Neuronal stem cell (in vitro differentiated cells): ENCODE data around the gene RANBP10.

Experiments used
- DNase-seq: peaks from one replicate; pipeline ENCODE4 v3.0.0-alpha.2; 2013; ENCODE audit warnings: low spot score
- H2AFZ ChIP-seq: one replicate; pipeline ENCODE4 v1.6.1; 2013; ENCODE audit warnings: mild to moderate bottlenecking, low read length, inconsistent platforms
- H2AK5ac ChIP-seq: 2 replicates; pipeline ENCODE4 v1.6.1; 2013; ENCODE audit warnings: low read depth, mild to moderate bottlenecking, inconsistent platforms, low read length, moderate library complexity, mixed read lengths
- H2BK120ac ChIP-seq: 2 replicates; pipeline ENCODE4 v1.6.1; 2013; ENCODE audit warnings: low read depth, mild to moderate bottlenecking, inconsistent platforms, low read length, moderate library complexity, mixed read lengths
- H2BK12ac ChIP-seq: one replicate; pipeline ENCODE4 v1.6.1; 2013; ENCODE audit warnings: low read length, inconsistent platforms
- H2BK15ac ChIP-seq: 2 replicates; pipeline ENCODE4 v1.6.1; 2013; ENCODE audit warnings: mild to moderate bottlenecking, low read length, inconsistent platforms, mixed read lengths
- H2BK5ac ChIP-seq: one replicate; pipeline ENCODE4 v1.6.1; 2013; ENCODE audit warnings: inconsistent platforms, mild to moderate bottlenecking, low read length, moderate library complexity
- H3K14ac ChIP-seq: one replicate; pipeline ENCODE4 v1.6.1; 2013; ENCODE audit warnings: low read length, inconsistent platforms
- H3K18ac ChIP-seq: 2 replicates; pipeline ENCODE4 v1.6.1; 2013; ENCODE audit warnings: low read length, inconsistent platforms
- H3K23ac ChIP-seq: 2 replicates; pipeline ENCODE4 v1.6.1; 2013; ENCODE audit warnings: low read depth, mild to moderate bottlenecking, mixed read lengths, low read length, inconsistent platforms; ENCODE audit not compliant: poor library complexity
- H3K27ac ChIP-seq: replicated peaks from 3 replicates; pipeline ENCODE4 v1.5.1; 2013; ENCODE audit warnings: low read length, inconsistent platforms
- H3K27me3 ChIP-seq, 3 experiments: 2 replicates each; pipeline ENCODE4 v1.6.1; 2013; ENCODE audit warnings: low read length in 3 of 3, mild to moderate bottlenecking in 2 of 3, inconsistent platforms in 1 of 3, low read depth in 1 of 3, mixed read lengths in 1 of 3, moderate library complexity in 1 of 3; ENCODE audit not compliant: control insufficient read depth in 3 of 3, insufficient read depth in 3 of 3
- H3K36me3 ChIP-seq, 2 donors: replicated peaks in 1 of 2; 2 replicates each; pipeline ENCODE4 v1.6.1; 2013; ENCODE audit warnings: low read length in 2 of 2; ENCODE audit not compliant: control insufficient read depth in 2 of 2, insufficient read depth in 2 of 2
- H3K4ac ChIP-seq: 2 replicates; pipeline ENCODE4 v1.6.1; 2013; ENCODE audit warnings: inconsistent platforms, mild to moderate bottlenecking, low read length, moderate library complexity
- H3K4me1 ChIP-seq, 2 donors: 1 replicate in 1 of 2; 2 replicates in 1 of 2; pipeline ENCODE4 v1.6.1; 2013; ENCODE audit warnings: low read length in 2 of 2, low read depth in 1 of 2; ENCODE audit not compliant: control insufficient read depth in 2 of 2, insufficient read depth in 1 of 2
- H3K4me2 ChIP-seq: one replicate; pipeline ENCODE4 v1.6.1; 2013; ENCODE audit warnings: mild to moderate bottlenecking, low read length, inconsistent platforms; ENCODE audit not compliant: insufficient read depth, poor library complexity, severe bottlenecking
- H3K4me3 ChIP-seq, 2 donors: 2 replicates each; pipeline ENCODE4 v1.5.1; 2013; ENCODE audit warnings: low read length in 2 of 2, mild to moderate bottlenecking in 2 of 2, inconsistent platforms in 1 of 2, moderate library complexity in 1 of 2
- H3K79me1 ChIP-seq: one replicate; pipeline ENCODE4 v1.6.1; 2013; ENCODE audit warnings: low read depth, mild to moderate bottlenecking, inconsistent platforms, low read length, moderate library complexity
- H3K9ac ChIP-seq: one replicate; pipeline ENCODE4 v1.6.1; 2013; ENCODE audit warnings: mild to moderate bottlenecking, low read depth, low read length, inconsistent platforms; ENCODE audit not compliant: poor library complexity
- H3K9me3 ChIP-seq, 2 donors: replicated peaks in 1 of 2; 2 replicates each; pipeline versions ENCODE3 to v1.6.1; 2013; ENCODE audit warnings: low read length in 2 of 2, mild to moderate bottlenecking in 2 of 2, inconsistent platforms in 1 of 2, low read depth in 1 of 2, mixed read lengths in 1 of 2, moderate library complexity in 1 of 2; ENCODE audit not compliant: control insufficient read depth in 2 of 2, insufficient read depth in 1 of 2
- H4K8ac ChIP-seq: one replicate; pipeline ENCODE4 v1.6.1; 2013; ENCODE audit warnings: low read depth, mild to moderate bottlenecking, inconsistent platforms, low read length, moderate library complexity
- H4K91ac ChIP-seq: one replicate; pipeline ENCODE4 v1.6.1; 2013; ENCODE audit warnings: low read length, low read depth, mild to moderate bottlenecking, inconsistent platforms; ENCODE audit not compliant: poor library complexity
- WGBS, 2 donors: extraction: QIAGEN DNeasy Blood & Tissue Kit; methylation state at CpG; one replicate each; pipeline ENCODE4 v1.1.7; 2013; ENCODE audit warnings: missing lambda C conversion rate in 2 of 2, mixed read lengths in 1 of 2; ENCODE audit not compliant: insufficient read length in 2 of 2, insufficient replicate concordance in 1 of 2; ENCODE audit errors: extremely low coverage in 2 of 2; 5-methylcytosine and 5-hydroxymethylcytosine counted together

Gene RANBP10

DNA sequence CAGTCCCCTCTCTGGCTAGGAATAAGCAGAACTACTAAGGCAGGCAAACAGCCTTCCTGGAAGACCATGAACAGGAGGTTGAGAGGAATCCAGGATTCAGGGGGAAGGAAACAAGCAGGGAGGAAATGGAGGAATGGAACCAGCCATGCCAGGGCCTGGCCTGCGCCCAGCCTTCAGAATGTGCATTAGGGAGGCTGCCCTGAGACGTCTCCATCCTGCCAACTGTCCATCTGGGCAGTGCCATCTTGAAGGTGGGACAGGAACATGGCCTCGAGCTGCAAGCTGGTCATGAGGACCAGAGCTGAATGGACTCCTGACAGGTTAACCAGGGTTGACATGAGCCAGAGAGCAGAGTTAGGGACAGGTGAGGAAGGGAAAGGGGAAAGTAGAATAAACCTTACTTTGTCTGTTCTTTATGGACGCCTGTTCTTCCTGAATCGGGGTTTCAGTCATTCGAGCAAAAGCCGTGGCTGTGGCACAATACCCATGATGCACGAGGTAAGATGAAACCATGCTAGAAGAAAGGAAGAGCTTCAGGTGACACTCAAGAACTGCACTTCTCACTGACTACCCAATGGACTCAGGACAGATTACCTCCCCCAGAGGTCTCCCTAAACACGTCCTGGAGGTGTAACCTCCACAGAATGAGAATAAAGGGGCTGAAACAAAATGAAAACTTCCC, 75.1 kb downstream of the RANBP10 start:
- Histone ChIP-seq H3K4me3 (no peak overlapping the region), H3K4ac (no peak overlapping the region), H3K79me1 (no peaks in the 10 kb centered on the region), H3K14ac (no peak overlapping the region), H3K27ac (no peak overlapping the region), H2BK5ac (no peak overlapping the region), H2BK15ac (no peak overlapping the region), H2AFZ (no peak overlapping the region), H2AK5ac (no peak overlapping the region), H2BK12ac (no peak overlapping the region), H4K8ac (no peak overlapping the region), H3K4me2 (no peak overlapping the region), H3K9ac (no peak overlapping the region), H3K4me1 (no peaks in the 10 kb centered on the region), H3K18ac (no peak overlapping the region), H4K91ac (no peak overlapping the region), H2BK120ac (no peak overlapping the region), H3K9me3 (no peaks in the 10 kb centered on the region), H3K36me3 (peaks cover 41 to 81% of the 10 kb centered on the region in 2 donors), H3K27me3 (no peaks in the 10 kb centered on the region), H3K23ac (no peak overlapping the region)
- DNase-seq, result no peak
- WGBS, 2 donors, result no CpG with 5 or more reads among the region's 9 CpGs

GRCh38 chr16:67730326-67730725, 76.0 kb downstream of the RANBP10 start:
- no peak overlapping the region for H3K27ac ChIP-seq
- no peak overlapping the region for H3K23ac ChIP-seq
- no peak overlapping the region for H2AK5ac ChIP-seq
- H3K4me2 ChIP-seq, result no peak overlapping the region
- no peaks in the 10 kb centered on the region for H3K79me1 ChIP-seq
- H2BK5ac ChIP-seq, result no peak overlapping the region
- no peak for DNase-seq
- H3K18ac ChIP-seq, result no peak overlapping the region
- no peaks in the 10 kb centered on the region for H3K27me3 ChIP-seq
- H3K4me1 ChIP-seq, result no peaks in the 10 kb centered on the region
- H2BK12ac ChIP-seq, result no peak overlapping the region
- H2AFZ ChIP-seq, result no peak overlapping the region
- peaks cover 46 to 86% of the 10 kb centered on the region in 2 donors for H3K36me3 ChIP-seq
- no peak overlapping the region for H3K9ac ChIP-seq
- no peak overlapping the region for H3K4ac ChIP-seq
- H3K9me3 ChIP-seq, result no peaks in the 10 kb centered on the region
- WGBS, 2 donors, result no CpG with 5 or more reads among the region's 6 CpGs
- H4K8ac ChIP-seq, result no peak overlapping the region
- no peak overlapping the region for H2BK15ac ChIP-seq
- no peak overlapping the region for H2BK120ac ChIP-seq
- no peak overlapping the region for H4K91ac ChIP-seq
- no peak overlapping the region for H3K4me3 ChIP-seq
- no peak overlapping the region for H3K14ac ChIP-seq

- Histone ChIP-seq H4K8ac (no peak overlapping the region), H3K14ac (no peak overlapping the region), H3K27ac (no peak overlapping the region), H2BK120ac (no peak overlapping the region), H2AK5ac (no peak overlapping the region), H3K18ac (no peak overlapping the region), H2BK15ac (no peak overlapping the region), H3K4ac (no peak overlapping the region), H2AFZ (no peak overlapping the region), H3K4me3 (no peak overlapping the region), H3K23ac (no peak overlapping the region), H3K27me3 (no peaks in the 10 kb centered on the region), H3K36me3 (peaks cover 48 to 86% of the 10 kb centered on the region in 2 donors), H2BK12ac (no peak overlapping the region), H3K79me1 (no peaks in the 10 kb centered on the region), H4K91ac (no peak overlapping the region), H3K9ac (no peak overlapping the region), H2BK5ac (no peak overlapping the region), H3K9me3 (no peaks in the 10 kb centered on the region), H3K4me2 (no peak overlapping the region), H3K4me1 (no peaks in the 10 kb centered on the region)
- no peak for DNase-seq
- WGBS, 2 donors, result no CpG with 5 or more reads among the region's 14 CpGs
Measured at GRCh38 chr16:67729636-67730248, 76.6 kb downstream of the RANBP10 start.

DNA sequence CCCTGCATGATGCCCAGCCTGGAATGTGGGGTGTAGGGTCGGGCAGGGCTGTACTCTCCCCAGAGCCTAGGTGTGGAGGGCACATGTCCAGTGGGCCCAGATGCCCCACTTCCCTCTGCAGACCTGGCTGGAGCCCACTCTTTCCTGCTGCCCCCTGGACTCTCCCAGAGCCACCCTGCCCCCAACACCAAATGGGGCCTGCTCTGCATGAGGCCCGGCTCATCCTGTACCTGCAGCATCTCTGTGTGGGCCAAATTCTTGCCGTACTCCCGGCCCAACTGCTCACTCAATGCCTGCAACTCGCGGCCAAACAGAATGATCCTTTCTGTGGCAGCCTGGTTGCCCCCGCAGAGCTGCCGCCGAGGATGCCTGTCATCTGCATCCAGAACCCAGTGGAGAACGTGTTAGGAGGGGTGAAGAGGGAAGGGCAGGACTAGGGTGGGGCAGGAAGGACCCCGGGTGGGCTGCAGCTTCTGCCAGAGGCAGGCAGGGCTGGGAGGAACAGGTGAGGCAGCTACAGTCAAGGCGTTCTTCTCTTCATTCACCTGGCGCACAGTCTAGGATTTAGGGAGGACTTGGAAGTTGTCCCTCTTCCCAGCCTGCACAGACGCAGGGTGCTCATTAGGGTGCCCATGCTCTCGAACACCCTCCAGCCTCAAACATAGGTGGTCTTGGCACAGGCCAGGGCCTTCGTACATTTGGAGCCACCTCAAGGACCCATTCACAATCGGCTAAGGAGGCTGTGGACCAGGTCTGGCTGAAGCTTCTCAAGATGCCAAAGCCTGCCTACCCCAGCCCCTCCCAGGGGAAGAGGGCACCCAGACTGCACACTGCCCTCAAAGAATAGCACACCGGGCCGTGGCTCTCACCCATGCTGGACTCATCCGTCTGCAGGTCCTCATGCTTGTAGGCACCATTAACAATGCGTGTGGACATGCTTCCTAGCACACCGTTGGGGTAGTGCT, 78.6 kb downstream of the RANBP10 start:
- Histone ChIP-seq H2BK5ac (no peak overlapping the region), H3K27me3 (no peaks in the 10 kb centered on the region), H2BK12ac (no peak overlapping the region), H3K4me2 (no peak overlapping the region), H3K36me3 (peaks cover 54 to 90% of the 10 kb centered on the region in 2 donors), H2BK120ac (no peak overlapping the region), H4K91ac (no peak overlapping the region), H3K9ac (no peak overlapping the region), H3K79me1 (no peaks in the 10 kb centered on the region), H3K4ac (no peak overlapping the region), H2BK15ac (no peak overlapping the region), H3K23ac (no peak overlapping the region), H3K4me1 (no peaks in the 10 kb centered on the region), H2AFZ (no peak overlapping the region), H3K9me3 (no peaks in the 10 kb centered on the region), H3K27ac (no peak overlapping the region), H3K4me3 (no peak overlapping the region), H3K14ac (no peak overlapping the region), H2AK5ac (no peak overlapping the region), H4K8ac (no peak overlapping the region), H3K18ac (no peak overlapping the region)
- DNase-seq, result no peak
- no CpG with 5 or more reads among the region's 22 CpGs for WGBS, 2 donors
